ENCODE results near the gene TXN. TPM values are rescaled to one million over a fixed set of nuclear protein-coding genes. Genes with fewer than 3 reads are reported as not detected.

Gene TXN
- total and polyA plus RNA-seq, 2 donors (not counting 1 experiment from before 2014, with no cell fraction given), result 355 to 700 TPM

GRCh38 chr9:110251212-110251611 lies 5.1 kb downstream of the TXN start:
- H3K4me2 ChIP-seq (ENCODE audit: extremely low read depth, insufficient read depth, low read length), result no peak overlapping the region
- no peaks in the 10 kb centered on the region for H3K4me1 ChIP-seq (ENCODE audit: control insufficient read depth, extremely low read depth, insufficient read depth, low read length)
- H3K36me3 ChIP-seq (ENCODE audit: control insufficient read depth, insufficient read depth, low read length), result peaks cover 10% of the 10 kb centered on the region
- peaks cover 86% of the 10 kb centered on the region for H3K79me2 ChIP-seq (ENCODE audit: control insufficient read depth, insufficient read depth, low read length)
- no peak overlapping the region for H3K4me3 ChIP-seq (replicated peaks in 1 of 4; ENCODE audit: control extremely low read depth in 1 of 4, insufficient read depth in 1 of 4, low read depth in 3 of 4, low read length in 4 of 4)
- no peak overlapping the region for H3K27ac ChIP-seq (ENCODE audit: insufficient read depth, low read length)
- no peak overlapping the region for H3K9ac ChIP-seq (ENCODE audit: insufficient read depth, low read length)
- no peak for TF ChIP-seq CTCF (conservative IDR thresholded peaks at IDR 0.05 in 1 of 2, IDR thresholded peaks at IDR 0.05 in 1 of 2; ENCODE audit: low read depth in 1 of 2, low read length in 2 of 2)
- no peak for TF ChIP-seq EZH2 (IDR thresholded peaks at IDR 0.05; ENCODE audit: low read length, missing control alignments)
- H4K20me1 ChIP-seq (ENCODE audit: control insufficient read depth, extremely low read depth, insufficient read depth, low read length), result peaks cover 8% of the 10 kb centered on the region
- H3K27me3 ChIP-seq (ENCODE audit: control insufficient read depth, insufficient read depth, low read length), result no peaks in the 10 kb centered on the region
- H3K9me3 ChIP-seq (ENCODE audit: control insufficient read depth, insufficient read depth, low read depth, low read length), result no peaks in the 10 kb centered on the region
- no peak overlapping the region for H2AFZ ChIP-seq (ENCODE audit: low read length)
- no peak for DNase-seq (ENCODE audit: low read depth in 2 of 2)

GRCh38 chr9:110249603-110250002 lies 6.7 kb downstream of the TXN start:
- Histone ChIP-seq H3K4me2 (ENCODE audit: extremely low read depth, insufficient read depth, low read length) (no peak overlapping the region), H3K27me3 (ENCODE audit: control insufficient read depth, insufficient read depth, low read length) (no peaks in the 10 kb centered on the region), H3K4me1 (ENCODE audit: control insufficient read depth, extremely low read depth, insufficient read depth, low read length) (no peaks in the 10 kb centered on the region), H2AFZ (ENCODE audit: low read length) (no peak overlapping the region), H3K27ac (ENCODE audit: insufficient read depth, low read length) (no peak overlapping the region), H3K9ac (ENCODE audit: insufficient read depth, low read length) (no peak overlapping the region), H4K20me1 (ENCODE audit: control insufficient read depth, extremely low read depth, insufficient read depth, low read length) (peaks cover 6% of the 10 kb centered on the region), H3K9me3 (ENCODE audit: control insufficient read depth, insufficient read depth, low read depth, low read length) (no peaks in the 10 kb centered on the region), H3K4me3 (replicated peaks in 1 of 4; ENCODE audit: control extremely low read depth in 1 of 4, insufficient read depth in 1 of 4, low read depth in 3 of 4, low read length in 4 of 4) (no peak overlapping the region), H3K36me3 (ENCODE audit: control insufficient read depth, insufficient read depth, low read length) (peaks cover 10% of the 10 kb centered on the region), H3K79me2 (ENCODE audit: control insufficient read depth, insufficient read depth, low read length) (peaks cover 70% of the 10 kb centered on the region)
- TF ChIP-seq EZH2 (IDR thresholded peaks at IDR 0.05; ENCODE audit: low read length, missing control alignments), result no peak
- TF ChIP-seq CTCF (conservative IDR thresholded peaks at IDR 0.05 in 1 of 2, IDR thresholded peaks at IDR 0.05 in 1 of 2; ENCODE audit: low read depth in 1 of 2, low read length in 2 of 2), result no peak
- DNase-seq (ENCODE audit: low read depth in 2 of 2), result no peak

DNA sequence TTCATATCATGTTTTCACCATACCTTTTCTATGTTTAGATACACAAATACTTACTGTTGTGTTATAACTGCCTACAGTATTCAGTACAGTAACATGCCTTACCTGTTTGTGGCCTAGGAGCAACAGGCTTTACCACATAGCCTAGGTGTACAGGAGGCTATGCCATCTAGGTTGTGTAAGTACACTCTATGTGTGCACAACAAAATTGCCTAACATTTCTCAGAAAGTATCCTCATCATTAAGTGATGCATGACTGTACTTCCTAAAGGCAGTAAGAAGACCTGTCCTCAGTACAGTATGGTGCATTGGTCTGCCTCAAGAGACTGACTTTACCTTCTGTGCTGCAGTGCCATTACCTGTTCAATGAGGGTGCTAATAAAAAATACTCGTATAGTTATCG lies 7.9 kb downstream of the TXN start:
- no peaks in the 10 kb centered on the region for H3K4me1 ChIP-seq (ENCODE audit: control insufficient read depth, extremely low read depth, insufficient read depth, low read length)
- no peak overlapping the region for H3K4me3 ChIP-seq (replicated peaks in 1 of 4; ENCODE audit: control extremely low read depth in 1 of 4, insufficient read depth in 1 of 4, low read depth in 3 of 4, low read length in 4 of 4)
- H3K27ac ChIP-seq (ENCODE audit: insufficient read depth, low read length), result no peak overlapping the region
- H3K27me3 ChIP-seq (ENCODE audit: control insufficient read depth, insufficient read depth, low read length), result no peaks in the 10 kb centered on the region
- no peaks in the 10 kb centered on the region for H3K9me3 ChIP-seq (ENCODE audit: control insufficient read depth, insufficient read depth, low read depth, low read length)
- no peak overlapping the region for H2AFZ ChIP-seq (ENCODE audit: low read length)
- H3K36me3 ChIP-seq (ENCODE audit: control insufficient read depth, insufficient read depth, low read length), result peaks cover 11% of the 10 kb centered on the region
- DNase-seq (ENCODE audit: low read depth in 2 of 2), result no peak
- TF ChIP-seq EZH2 (IDR thresholded peaks at IDR 0.05; ENCODE audit: low read length, missing control alignments) (no peak), CTCF (conservative IDR thresholded peaks at IDR 0.05 in 1 of 2, IDR thresholded peaks at IDR 0.05 in 1 of 2; ENCODE audit: low read depth in 1 of 2, low read length in 2 of 2) (no peak)
- H4K20me1 ChIP-seq (ENCODE audit: control insufficient read depth, extremely low read depth, insufficient read depth, low read length), result no peaks in the 10 kb centered on the region
- H3K4me2 ChIP-seq (ENCODE audit: extremely low read depth, insufficient read depth, low read length), result no peak overlapping the region
- no peak overlapping the region for H3K9ac ChIP-seq (ENCODE audit: insufficient read depth, low read length)
- peaks cover 57% of the 10 kb centered on the region for H3K79me2 ChIP-seq (ENCODE audit: control insufficient read depth, insufficient read depth, low read length)
